A549 (cell line): ENCODE data around the gene TMEM141.
"Not testable (repeated sequence)": the region's sequence is repeated elsewhere in the genome, so short reads cannot be mapped to it uniquely, and the experiment has no call there.

Experiments used
- CTCF ChIP-seq: fragments of >200 bp; sonication (Bioruptor Twin); formaldehyde crosslinking; IDR thresholded peaks from 3 replicates; pipeline ENCODE4 v1.5.1; 2016
- KDM1A ChIP-seq: fragments of 200-600 bp; sonication (generic); IDR thresholded peaks from 2 replicates; pipeline ENCODE4 v1.6.1; 2016; ENCODE audit warnings: low read depth, mild to moderate bottlenecking
- MAZ ChIP-seq: fragments of 150-350 bp; IDR thresholded peaks from 2 replicates; pipeline ENCODE4 v1.6.1; 2014; ENCODE audit warnings: antibody characterized with exemption, low read depth, low read length, borderline replicate concordance
- POLR2A ChIP-seq: IDR thresholded peaks from 2 replicates; pipeline ENCODE4 v1.6.1; 2012; ENCODE audit warnings: mild to moderate bottlenecking, low read length
- RAD21 ChIP-seq, 2 experiments: fragments of >200 bp in 1 of 2; sonication (Bioruptor Twin) in 1 of 2; formaldehyde crosslinking in 1 of 2; IDR thresholded peaks in 1 of 2; conservative IDR thresholded peaks in 1 of 2; 2 replicates in 1 of 2; 3 replicates in 1 of 2; pipeline ENCODE4 v1.6.1; 2012 to 2018; ENCODE audit warnings: inconsistent platforms in 1 of 2
- RNF2 ChIP-seq: fragments of 200-600 bp; sonication (generic); IDR thresholded peaks from 2 replicates; pipeline ENCODE4 v1.6.1; 2016; ENCODE audit warnings: low read depth, mild to moderate bottlenecking, antibody characterized with exemption, moderate library complexity, borderline replicate concordance

- TF ChIP-seq CTCF = peak; percentile 26; the same call in 1 of the 3 replicates
- not testable (repeated sequence) for TF ChIP-seq KDM1A; RAD21 (conservative IDR thresholded peaks at IDR 0.05 in 1 of 2, IDR thresholded peaks at IDR 0.05 in 1 of 2); POLR2A; MAZ; RNF2
Observed at GRCh38 chr9:136766410-136767120, 24.6 kb upstream of the TMEM141 start.
